ENCODE measurements around the gene ZDHHC8.

- TF ChIP-seq CTCF (IDR thresholded peaks at IDR 0.05; ENCODE audit: insufficient read depth, low read length) (no peak), SPI1 (IDR thresholded peaks at IDR 0.05; ENCODE audit: borderline replicate concordance, low read depth) (no peak), REST (IDR thresholded peaks at IDR 0.05; ENCODE audit: insufficient replicate concordance, low read depth) (no peak)
Measured at GRCh38 chr22:20146777-20147176, 15.2 kb downstream of the ZDHHC8 start.

Data from HL-60 (cell line).